Umbilical cord (tissue), 2 donors: ENCODE results near the gene NUAK2. TPM values are rescaled to one million over a fixed set of nuclear protein-coding genes. Genes with fewer than 3 reads are reported as not detected.
A peak's percentile ranks its signal among the peaks of the same experiment; 100 is the strongest.
"Not testable (repeated sequence)": the region's sequence is repeated elsewhere in the genome, so short reads cannot be mapped to it uniquely, and the experiment has no call there.

Source experiments
- DNase-seq: peaks from one replicate; pipeline ENCODE4 v3.0.0-alpha.2; 2015; ENCODE audit warnings: low spot score
- total RNA-seq: library from RNA; depleted of rRNA; stranded (reverse); fragments of >200 nt; gene quantifications from one replicate; pipeline ENCODE4 v1.2.3, GENCODE V29; 2014; ENCODE audit warnings: low replicate concordance; ENCODE audit not compliant: insufficient read depth

NUAK2 gene
- total RNA-seq, 1 donor from 2014 or later, result 1.2 TPM

DNA sequence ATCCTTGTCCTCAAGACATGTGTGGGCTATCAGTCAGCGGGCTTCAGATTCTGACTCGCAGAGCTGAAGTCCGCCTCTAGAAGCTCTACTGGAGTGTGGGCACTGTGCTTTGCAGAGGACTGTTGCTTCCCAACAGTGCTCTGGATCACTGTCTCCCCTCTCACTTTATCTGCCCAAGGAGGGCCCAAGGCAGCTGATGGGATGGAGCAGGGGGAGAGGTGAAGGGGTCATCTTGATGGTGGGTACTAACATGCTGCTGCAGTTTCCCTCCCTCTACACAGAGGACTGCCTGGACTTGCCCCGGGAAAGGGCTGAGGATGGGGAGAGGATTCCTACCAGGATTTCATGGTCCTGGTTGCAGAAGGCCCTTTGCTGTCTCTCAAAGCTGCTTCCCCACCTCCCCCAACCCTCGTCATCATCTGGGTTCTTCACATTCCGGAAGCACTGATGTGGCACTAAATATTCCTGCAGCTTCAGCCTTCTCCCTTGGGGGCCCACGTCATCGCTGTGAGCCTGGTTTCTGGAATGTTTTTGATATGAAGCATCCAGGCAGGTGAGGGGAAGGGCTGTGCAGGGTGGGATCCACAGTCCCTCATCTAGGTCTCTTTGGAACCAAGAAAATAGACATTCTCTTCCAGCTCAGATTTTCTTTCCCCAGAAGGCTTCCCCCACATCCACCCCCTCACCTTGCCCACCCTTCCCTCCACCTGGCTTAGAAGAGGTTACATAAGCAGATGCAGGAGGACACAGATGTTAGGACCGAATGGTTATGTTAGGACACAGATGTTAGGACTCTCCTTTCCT, 23.2 kb downstream of the NUAK2 start:
- peak; percentile 78 for DNase-seq

DNA sequence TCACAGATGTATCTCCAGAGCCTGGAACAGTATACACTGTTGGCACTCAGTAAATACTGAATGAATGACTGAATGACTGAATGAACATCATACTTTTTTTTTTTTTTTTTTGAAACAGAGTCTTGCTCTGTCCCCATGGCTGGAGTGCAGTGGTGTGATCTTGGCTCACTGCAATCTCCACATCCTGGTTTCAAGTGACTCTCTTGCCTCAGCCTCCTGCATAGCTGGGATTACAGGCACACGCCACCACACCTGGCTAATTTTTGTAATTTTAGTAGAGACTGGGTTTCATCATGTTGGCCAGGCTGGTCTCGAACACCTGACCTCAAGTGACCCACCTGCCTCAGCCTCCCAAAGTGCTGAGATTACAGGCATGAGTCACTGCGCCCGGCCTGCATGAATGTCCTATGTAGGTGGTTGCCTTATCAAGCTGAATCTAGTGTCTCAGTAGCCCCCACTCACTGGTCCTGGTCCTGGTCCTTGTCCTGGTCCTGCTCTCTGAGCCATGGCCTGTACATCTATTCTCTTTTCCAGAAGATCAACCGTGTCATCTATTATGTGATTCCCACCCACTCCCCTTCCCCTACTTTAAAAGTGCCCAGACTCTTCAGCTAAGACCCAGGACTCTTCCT, 23.9 kb downstream of the NUAK2 start:
- DNase-seq, result not testable (repeated sequence)

GRCh38 chr1:205296154-205296553, 25.4 kb downstream of the NUAK2 start:
- DNase-seq, result no peak

- no peak for DNase-seq
Observed at GRCh38 chr1:205294934-205295333, 26.6 kb downstream of the NUAK2 start.

DNA sequence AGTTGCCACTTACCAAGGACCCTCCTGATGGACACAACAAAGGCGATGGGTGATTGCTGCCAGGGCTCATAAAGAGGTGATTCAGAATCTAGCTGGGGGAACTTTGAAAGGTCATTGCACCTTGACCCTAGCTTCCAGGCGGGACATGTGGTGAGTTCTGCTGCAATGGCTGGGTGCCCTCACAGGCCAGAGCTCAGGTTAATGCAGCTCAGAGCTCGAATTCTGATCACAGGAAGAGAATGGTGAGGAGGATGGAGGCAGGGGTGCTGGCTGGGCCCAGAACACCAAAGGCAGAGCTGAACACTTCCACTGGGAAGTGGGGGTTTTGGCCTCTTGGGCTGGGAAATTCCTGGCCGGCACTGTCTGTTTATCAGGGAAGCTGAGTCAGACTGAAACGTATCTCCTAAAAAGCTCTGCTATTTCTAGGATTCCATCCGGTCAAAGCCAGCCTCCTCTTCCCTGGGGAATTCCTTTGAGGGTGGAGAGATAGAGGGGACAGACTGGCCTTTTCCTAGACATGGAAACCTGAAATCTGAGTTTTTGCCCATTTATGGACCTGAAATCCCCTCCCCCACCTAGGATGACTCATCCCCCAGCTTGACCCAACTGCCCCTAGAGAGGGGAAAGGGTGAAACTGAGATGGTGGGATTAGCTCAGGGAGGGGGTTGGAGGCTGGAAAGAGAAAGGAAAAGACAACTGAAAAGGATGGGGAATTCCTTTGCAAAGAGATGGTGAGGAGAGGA, 27.2 kb downstream of the NUAK2 start:
- peak; percentile 91 for DNase-seq

DNA sequence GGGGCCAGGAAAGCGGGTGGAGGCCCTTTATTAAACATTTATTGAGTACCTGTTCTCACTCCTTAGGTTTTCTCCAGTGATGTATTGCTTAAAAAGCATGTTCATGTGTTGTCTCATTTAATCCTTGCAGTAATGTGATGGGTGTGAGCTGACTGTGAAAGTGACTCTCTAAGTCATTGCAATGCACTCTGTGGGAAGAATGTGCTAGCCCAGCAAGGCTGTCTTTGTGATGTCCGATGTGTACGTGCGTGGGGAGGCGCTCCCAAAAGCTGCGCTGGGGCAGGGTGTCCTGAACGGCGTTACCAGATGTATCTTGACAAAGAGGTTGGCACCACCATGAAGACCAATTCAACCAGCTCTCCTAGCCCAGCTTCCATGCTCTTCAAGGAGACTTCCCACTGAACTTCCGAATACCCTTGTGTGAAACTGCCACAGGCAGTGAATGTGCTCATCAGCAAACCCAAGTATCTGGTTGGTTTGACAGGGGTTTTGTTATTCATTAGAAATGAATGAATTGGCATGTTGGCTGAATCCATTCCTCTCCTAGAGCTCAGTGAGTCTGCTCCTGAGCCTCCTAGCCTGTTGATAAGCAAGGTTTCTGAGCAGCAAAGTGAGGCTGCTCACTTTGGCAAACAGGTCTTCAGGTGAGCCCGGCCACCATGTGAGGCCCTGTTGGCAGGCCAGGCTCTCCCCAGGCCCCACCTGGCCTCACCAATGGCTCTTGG, 28.0 kb downstream of the NUAK2 start:
- no peak for DNase-seq

- no peak for DNase-seq
Observed at GRCh38 chr1:205291596-205291995, 29.9 kb downstream of the NUAK2 start.

DNA sequence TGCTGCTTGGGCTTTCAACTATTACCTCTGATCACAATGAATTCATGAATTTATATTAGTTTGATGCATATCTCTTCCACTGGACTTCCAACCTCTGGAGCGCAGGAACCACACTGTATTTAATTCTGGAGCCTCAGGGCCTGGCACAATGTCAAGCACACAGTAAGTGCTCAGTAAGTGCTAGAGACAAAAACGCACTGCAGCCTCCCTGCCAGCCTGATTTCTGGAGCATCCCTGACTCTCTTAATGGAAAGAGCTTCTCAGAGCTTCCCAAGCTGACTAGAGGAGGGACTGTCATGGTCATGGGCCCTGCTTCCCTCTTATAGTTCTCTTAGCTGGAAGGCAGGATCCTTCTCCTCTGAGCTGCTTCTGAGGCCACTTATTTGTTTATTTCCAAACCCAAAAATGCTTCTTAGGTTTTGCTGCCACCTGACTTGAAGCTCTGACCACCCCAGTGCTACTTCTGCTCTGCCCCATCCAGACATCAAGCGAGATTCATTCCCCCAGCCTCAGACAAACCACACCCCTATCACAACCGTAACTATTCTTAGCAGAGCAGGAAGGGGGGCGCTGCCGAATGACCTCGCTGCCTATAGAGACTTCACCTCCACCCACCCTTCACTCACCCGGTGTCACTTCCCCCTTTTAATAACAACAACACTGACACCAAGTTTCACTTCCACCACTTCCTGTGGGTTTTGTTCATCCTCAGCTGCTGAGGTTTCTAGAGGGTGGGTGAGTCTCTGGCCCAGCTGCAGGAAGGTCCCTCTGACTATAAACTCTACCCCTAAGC, 33.6 kb downstream of the NUAK2 start:
- DNase-seq, result no peak

GRCh38 chr1:205287076-205287475, 34.5 kb downstream of the NUAK2 start:
- no peak for DNase-seq

DNA sequence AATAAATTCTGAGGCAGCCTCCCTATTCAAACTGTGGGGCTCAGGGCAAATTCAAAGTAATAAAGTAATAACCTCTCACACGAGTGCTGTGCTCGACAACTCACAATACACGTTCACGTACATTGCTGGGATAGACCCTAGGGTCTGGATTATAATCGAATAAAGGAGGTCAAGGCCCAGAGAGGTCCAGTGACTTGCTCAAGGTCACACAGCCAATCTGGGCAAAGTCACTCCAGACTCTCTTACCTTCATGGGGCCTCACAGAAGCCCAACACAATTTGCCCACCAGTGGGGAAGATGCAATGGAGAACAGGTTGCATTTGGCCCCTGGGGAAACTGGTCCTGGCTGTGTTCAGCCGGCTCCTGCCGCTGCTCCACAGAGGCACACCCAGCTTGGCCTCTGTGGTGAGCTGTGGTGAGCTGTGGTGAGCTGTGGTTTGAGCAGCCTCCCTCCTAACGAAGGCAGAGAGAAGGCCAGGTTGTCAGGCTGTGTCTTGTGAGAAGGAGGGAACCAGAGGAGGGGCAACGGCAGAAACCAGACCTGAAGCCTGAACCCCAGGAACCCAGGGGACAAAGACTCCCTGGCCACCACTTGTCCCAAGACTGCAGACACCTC, 35.1 kb downstream of the NUAK2 start:
- DNase-seq, result no peak

DNA sequence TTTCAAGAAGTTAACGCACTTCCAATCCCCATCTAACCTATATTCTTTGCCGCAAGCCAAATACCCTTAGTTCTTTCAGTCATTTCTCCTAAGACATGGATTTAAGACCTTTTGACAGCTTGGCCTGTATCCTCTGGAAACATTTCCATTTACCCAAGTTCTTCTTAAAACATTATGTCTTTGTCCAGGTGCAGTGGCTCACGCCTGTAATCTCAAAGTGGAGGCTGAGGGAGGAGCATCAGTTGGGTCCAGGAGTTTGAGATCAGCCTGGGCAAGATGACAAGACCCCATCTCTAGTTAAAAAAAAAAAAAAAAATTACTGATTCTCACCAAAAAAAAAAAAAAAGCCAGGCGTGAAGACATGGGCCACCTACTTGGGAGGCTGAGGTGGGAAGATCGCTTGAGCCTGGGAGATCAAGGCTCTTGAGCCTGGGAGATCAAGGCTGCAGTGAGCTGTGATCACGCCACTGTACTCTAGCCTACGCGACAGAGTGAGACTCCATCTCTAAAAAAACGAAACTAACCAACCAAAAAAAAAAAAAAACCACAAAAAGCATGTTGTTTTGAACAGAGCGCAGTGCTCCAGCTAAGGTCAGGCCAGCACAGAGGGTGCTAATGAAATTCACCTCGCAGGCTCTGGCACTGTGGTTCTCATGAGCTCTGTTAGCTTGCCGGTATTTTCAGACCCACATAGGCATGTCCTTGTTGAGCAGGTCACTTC, 36.0 kb downstream of the NUAK2 start:
- no peak for DNase-seq

GRCh38 chr1:205284420-205285144, 37.0 kb downstream of the NUAK2 start:
- peak; percentile 92 for DNase-seq

- no peak for DNase-seq
Observed at GRCh38 chr1:205283270-205284147, 38.0 kb downstream of the NUAK2 start.

- DNase-seq, result not testable (repeated sequence)
Observed at GRCh38 chr1:205280666-205281395, 40.7 kb downstream of the NUAK2 start.

GRCh38 chr1:205279986-205280385, 41.6 kb downstream of the NUAK2 start:
- DNase-seq, result no peak

DNA sequence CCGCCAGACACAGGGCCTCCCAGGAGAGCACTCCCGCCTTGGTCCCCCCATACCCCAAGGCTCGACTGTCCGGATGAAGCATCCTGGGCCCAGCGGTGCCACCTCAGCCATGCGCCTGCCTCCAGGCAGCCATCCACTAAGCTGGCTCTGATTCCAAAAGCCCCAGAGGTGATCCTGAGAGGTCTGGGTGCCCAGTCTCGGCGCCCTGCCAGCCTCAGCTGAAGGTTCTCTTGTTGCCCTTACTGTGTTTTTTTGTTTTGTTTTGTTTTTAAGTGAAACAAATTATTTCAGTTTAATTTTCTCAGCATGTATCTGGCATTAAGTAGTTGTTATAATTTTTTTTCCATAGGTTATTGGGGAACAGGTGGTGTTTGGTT, 44.9 kb downstream of the NUAK2 start:
- DNase-seq, result no peak

DNA sequence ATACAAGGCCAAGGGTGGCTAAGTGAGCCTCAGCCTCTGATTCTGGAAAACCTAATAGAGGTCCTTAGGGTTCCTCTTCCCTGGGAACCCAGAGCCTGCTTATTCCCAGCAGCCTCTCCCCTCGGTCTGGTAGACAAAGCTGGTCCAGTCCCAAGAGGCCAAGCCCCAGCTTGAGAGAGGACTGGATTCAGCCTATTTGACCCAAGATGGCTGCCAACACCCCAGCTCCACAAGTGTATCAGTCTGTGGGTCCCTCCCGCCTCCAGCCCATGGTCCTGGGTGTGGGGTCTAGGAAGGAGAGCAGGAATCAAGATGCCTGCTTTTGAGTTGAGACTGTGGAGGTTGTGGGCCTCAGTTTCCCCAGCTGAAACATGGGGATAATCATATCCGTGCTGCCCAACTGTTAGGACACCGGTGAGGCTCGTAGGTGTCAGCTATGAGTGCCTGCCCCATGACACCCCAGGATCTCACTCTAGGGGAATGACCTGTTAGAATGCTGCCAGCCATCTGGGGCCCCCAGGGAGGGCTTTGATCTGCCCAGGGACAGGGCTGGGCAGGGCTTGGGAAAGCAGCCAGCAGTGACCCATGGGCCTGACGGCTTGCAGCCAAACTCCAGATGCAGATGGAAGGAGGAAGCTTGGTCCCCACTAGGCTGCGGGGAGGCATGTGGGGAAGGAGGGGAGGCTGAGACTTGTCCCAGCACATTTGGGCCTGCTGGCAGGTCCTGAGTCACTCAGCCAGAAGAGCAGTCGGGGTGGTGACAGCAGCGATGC, 45.4 kb downstream of the NUAK2 start:
- no peak for DNase-seq
